ENCODE measurements around the gene USP10.

The USP10 gene

GRCh38 chr16:84810518-84811273, 110.9 kb downstream of the USP10 start:
- no peak for TF ChIP-seq CTCF (IDR thresholded peaks at IDR 0.05; ENCODE audit: extremely low read depth, missing control alignments)
- peak; percentile 61 for DNase-seq (ENCODE audit: low spot score)

DNA sequence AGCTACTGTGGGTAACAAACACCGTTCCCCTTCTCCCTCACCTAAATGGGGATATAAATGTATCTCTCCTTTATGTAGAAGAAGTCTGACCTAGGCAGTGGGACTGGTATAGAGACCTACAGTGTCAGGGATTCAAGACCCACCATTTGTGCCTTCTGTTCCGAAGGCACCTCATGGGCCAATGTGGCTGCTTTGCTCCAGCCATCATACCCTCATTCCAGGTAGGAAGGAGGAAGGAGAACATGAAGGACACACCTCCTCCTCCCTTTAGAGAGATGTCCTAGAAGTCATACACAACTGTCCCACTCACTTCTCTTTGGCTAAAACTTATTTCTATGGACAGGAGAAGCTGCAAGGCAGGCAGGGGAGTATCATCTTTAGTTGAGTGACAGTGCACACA, 111.7 kb downstream of the USP10 start:
- no peak for TF ChIP-seq CTCF (IDR thresholded peaks at IDR 0.05; ENCODE audit: extremely low read depth, missing control alignments)
- no peak for DNase-seq (ENCODE audit: low spot score)

DNA sequence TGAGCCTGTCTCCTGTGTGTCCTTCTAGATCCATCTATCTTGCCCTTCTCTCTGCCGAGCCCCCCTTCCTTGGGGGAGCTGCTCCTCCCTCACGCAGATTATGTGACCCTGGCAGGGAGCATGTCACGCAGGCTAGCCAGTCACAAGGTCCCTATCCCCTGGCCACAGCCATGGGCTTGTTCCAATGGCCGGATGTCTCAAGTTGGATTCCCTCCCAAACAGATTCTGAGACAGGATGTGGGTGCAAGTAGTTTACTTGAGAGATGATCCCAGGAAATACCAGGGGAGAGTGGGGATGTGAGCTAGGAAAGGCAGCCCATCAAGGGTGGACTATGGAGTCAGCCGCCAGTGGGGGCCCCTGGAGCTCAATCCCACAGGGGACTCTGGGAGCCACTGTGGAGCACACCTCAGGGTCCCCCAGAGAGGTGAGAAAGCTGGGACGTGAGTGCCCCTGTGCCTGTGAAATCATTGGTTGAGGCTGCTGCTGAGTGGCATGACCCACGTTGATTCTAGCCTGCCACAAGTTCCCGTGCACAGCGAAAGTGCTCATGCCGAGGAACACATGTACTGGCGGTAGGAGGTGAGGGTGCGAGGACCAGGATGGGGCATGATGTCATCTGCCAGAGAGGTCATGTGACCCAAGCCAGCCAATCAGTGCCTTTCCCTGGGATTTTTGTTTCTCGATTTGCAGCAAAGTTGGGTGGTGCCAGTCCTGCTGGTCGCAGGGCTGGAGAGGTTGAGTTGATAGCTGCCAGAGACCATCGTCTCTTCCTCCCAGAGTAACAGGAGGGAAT, 113.5 kb downstream of the USP10 start:
- DNase-seq (ENCODE audit: low spot score) = no peak
- TF ChIP-seq CTCF (IDR thresholded peaks at IDR 0.05; ENCODE audit: extremely low read depth, missing control alignments) = no peak

DNA sequence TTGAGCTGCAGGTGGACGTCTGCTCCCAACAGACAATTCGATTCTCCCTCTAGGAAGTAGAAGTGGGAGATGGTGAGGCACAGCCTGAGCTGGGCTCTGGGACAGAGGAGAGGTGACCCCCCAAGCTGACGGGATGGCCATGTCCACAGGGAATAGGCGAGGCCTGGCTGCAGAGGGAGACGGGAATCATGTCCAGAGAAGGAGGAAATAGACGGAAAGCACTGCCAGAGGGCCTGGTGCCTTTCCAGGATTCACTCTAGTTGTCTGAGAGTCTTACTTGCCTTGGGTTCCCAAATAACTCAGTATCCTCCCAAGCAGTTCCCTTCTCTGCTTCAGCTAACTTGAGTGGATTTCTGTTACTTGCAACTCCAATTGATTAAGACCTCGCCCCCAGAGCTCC, 115.7 kb downstream of the USP10 start:
- DNase-seq (ENCODE audit: low spot score) = no peak
- no peak for TF ChIP-seq CTCF (IDR thresholded peaks at IDR 0.05; ENCODE audit: extremely low read depth, missing control alignments)

DNA sequence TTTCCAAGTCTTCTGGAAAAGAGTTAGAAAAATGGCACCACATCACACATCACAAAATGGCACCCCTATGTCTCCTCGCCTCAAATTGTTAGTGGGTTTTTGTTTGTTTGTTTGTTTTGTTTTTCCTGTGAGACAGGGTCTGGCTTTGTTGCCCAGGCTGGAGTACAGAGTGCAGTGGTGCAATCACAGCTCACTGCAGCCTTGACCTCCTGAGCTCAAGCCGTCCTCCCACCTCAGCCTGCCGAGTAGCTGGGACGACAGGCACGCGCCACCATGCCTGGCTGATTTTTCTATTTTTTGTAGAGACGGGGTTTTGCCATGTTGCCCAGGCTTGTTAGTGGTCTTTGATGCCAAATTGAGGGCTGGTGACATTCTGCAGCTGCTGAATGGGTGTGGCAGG, 116.2 kb downstream of the USP10 start:
- no peak for TF ChIP-seq CTCF (IDR thresholded peaks at IDR 0.05; ENCODE audit: extremely low read depth, missing control alignments)
- no peak for DNase-seq (ENCODE audit: low spot score)

DNA sequence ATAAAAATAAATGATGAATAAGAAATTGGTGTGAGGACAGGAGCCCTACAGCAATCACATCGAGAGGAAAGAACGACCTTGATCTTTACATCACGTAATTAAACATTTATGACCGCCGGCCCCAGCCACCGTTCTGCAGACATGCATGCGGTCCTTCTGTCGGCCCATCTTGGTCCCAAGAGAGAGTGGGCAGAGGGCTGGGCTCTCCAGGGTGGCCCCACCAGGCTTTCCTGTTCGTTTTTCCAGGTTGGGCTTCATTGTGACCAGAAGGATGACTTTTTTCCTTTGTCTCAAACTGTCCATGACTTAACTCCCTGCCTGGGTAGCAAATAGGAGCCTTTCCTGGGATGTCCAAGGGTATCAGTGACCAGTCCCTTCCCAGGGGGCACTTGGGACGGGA, 116.7 kb downstream of the USP10 start:
- no peak for DNase-seq (ENCODE audit: low spot score)
- TF ChIP-seq CTCF (IDR thresholded peaks at IDR 0.05; ENCODE audit: extremely low read depth, missing control alignments) = no peak

DNA sequence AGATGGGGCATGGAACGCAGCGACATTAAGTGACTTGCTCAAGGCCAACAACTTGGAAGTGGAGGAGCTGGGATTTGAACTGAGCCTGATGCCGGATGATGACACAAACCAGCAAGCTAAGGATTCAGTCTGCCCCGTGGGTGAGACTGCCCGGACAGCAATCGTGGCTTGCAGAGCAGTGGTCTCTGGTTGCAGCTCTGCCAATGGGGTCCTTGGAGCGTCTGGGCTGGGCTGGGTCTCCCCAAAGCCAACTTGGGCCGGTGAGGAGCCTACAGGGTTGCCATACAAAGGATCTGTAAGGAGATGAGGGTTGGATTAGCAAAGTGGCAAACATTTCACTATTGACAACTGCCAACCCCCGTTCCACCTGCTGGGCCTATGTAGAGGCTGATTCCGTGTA, 117.4 kb downstream of the USP10 start:
- no peak for DNase-seq (ENCODE audit: low spot score)
- TF ChIP-seq CTCF (IDR thresholded peaks at IDR 0.05; ENCODE audit: extremely low read depth, missing control alignments) = no peak

Measured in GM20000 (cell line).